Gastroesophageal sphincter (tissue), 4 donors: Measurements from ENCODE around the gene GALNT18. TPM values are rescaled to one million over a fixed set of nuclear protein-coding genes. Genes with fewer than 3 reads are reported as not detected.

Source experiments
- ATAC-seq: fragments of 150-250 bp; one replicate; pipeline ENCODE4 v1.9.1; 2016; ENCODE audit warnings: mild to moderate bottlenecking, moderate library complexity
- H3K27ac ChIP-seq, 4 donors: fragments of 200-600 bp; sonication (generic) in 3 of 4; 1 replicate in 3 of 4; 2 replicates in 1 of 4; pipeline ENCODE4 v1.5.1; 2016 to 2019
- H3K27me3 ChIP-seq: fragments of 200-600 bp; sonication (generic); one replicate; pipeline ENCODE4 v1.5.1; 2019
- H3K36me3 ChIP-seq, 2 donors: fragments of 200-600 bp; sonication (generic); one replicate each; pipeline ENCODE4 v1.5.1; 2019; ENCODE audit warnings: control low read depth in 1 of 2
- H3K4me1 ChIP-seq, 3 donors: fragments of 200-600 bp; sonication (generic); 1 replicate in 2 of 3; 2 replicates in 1 of 3; pipeline ENCODE4 v1.5.1; 2016 to 2019; ENCODE audit warnings: control low read depth in 2 of 3
- H3K4me3 ChIP-seq, 2 donors: fragments of 200-600 bp; sonication (generic); one replicate each; pipeline ENCODE4 v1.5.1; 2019; ENCODE audit warnings: mild to moderate bottlenecking in 1 of 2, moderate library complexity in 1 of 2
- H3K9me3 ChIP-seq, 3 donors: fragments of 200-600 bp; sonication (generic); one replicate each; pipeline ENCODE4 v1.5.1; 2017 to 2019; ENCODE audit warnings: control low read depth in 2 of 3
- CTCF ChIP-seq, 4 experiments: fragments of 200-600 bp in 2 of 4; fragments of 450-650 bp in 2 of 4; sonication (generic) in 1 of 4; IDR thresholded peaks; one replicate each; pipeline ENCODE4 v1.5.1; 2017 to 2019; ENCODE audit warnings: antibody characterized with exemption in 4 of 4, mild to moderate bottlenecking in 2 of 4, moderate library complexity in 2 of 4
- EP300 ChIP-seq: sonication (generic); formaldehyde crosslinking; IDR thresholded peaks from one replicate; pipeline ENCODE4 v1.6.1; 2017; ENCODE audit warnings: antibody characterized with exemption, mild to moderate bottlenecking
- POLR2A ChIP-seq, 2 donors: fragments of 450-650 bp; IDR thresholded peaks; one replicate each; pipeline ENCODE4 v1.6.1; 2017; ENCODE audit warnings: antibody characterized with exemption in 2 of 2, mild to moderate bottlenecking in 2 of 2, moderate library complexity in 1 of 2
- POLR2AphosphoS5 ChIP-seq: sonication (generic); formaldehyde crosslinking; IDR thresholded peaks from one replicate; pipeline ENCODE4 v1.6.1; 2017; ENCODE audit warnings: antibody characterized with exemption
- WGBS, 2 donors: methylation state at CpG; one replicate each; pipeline ENCODE4 v1.1.5; 2018; ENCODE audit warnings: low coverage in 1 of 2; 5-methylcytosine and 5-hydroxymethylcytosine counted together
- total RNA-seq, 4 donors: library from RNA; depleted of rRNA; stranded (reverse); fragments of >200 nt; gene quantifications; one replicate each; pipeline ENCODE4 v1.1.0, GENCODE V29; 2016

The GALNT18 gene
- total RNA-seq, 4 donors from 2014 or later = 16.0 to 65.6 (median 35.2) TPM

- Histone ChIP-seq H3K4me3 (no peak overlapping the region), H3K27ac (no peak overlapping the region), H3K36me3 (peaks cover 0 to 7% of the 10 kb centered on the region in 2 donors), H3K4me1 (peaks cover 0 to 24% (median 4%) of the 10 kb centered on the region in 3 donors), H3K27me3 (no peaks in the 10 kb centered on the region), H3K9me3 (no peaks in the 10 kb centered on the region)
- WGBS, 2 donors = 36 to 47% methylated on average over 7 of the region's 8 CpGs
- ATAC-seq = no peak
- TF ChIP-seq CTCF (IDR thresholded peaks at IDR 0.05) (no peak), POLR2AphosphoS5 (no peak), POLR2A (IDR thresholded peaks at IDR 0.05) (no peak), EP300 (no peak)
Observed at GRCh38 chr11:11263238-11264005, 358.4 kb downstream of the GALNT18 start.

- 94 to 98% methylated on average over 4 to 5 of the region's 5 CpGs for WGBS, 2 donors
- ATAC-seq = no peak
- Histone ChIP-seq H3K4me1 (peaks cover 0 to 24% (median 4%) of the 10 kb centered on the region in 3 donors), H3K27me3 (no peaks in the 10 kb centered on the region), H3K4me3 (no peak overlapping the region), H3K27ac (no peak overlapping the region), H3K9me3 (no peaks in the 10 kb centered on the region), H3K36me3 (peaks cover 0 to 3% of the 10 kb centered on the region in 2 donors)
- TF ChIP-seq EP300 (no peak), CTCF (IDR thresholded peaks at IDR 0.05) (no peak), POLR2AphosphoS5 (no peak), POLR2A (IDR thresholded peaks at IDR 0.05) (no peak)
Observed at GRCh38 chr11:11262171-11262920, 359.5 kb downstream of the GALNT18 start.

- ATAC-seq = no peak
- no peaks in the 10 kb centered on the region for H3K36me3 ChIP-seq
- H3K27me3 ChIP-seq = no peaks in the 10 kb centered on the region
- no peak overlapping the region for H3K27ac ChIP-seq
- no peaks in the 10 kb centered on the region for H3K9me3 ChIP-seq
- H3K4me3 ChIP-seq = no peak overlapping the region
- WGBS, 2 donors = 80 to 93% methylated on average over 3 of the region's 5 CpGs
- peaks cover 0 to 24% (median 4%) of the 10 kb centered on the region in 3 donors for H3K4me1 ChIP-seq
- TF ChIP-seq POLR2AphosphoS5 (no peak), EP300 (no peak), POLR2A (IDR thresholded peaks at IDR 0.05) (no peak), CTCF (IDR thresholded peaks at IDR 0.05) (no peak)
Observed at GRCh38 chr11:11261629-11262028, 360.2 kb downstream of the GALNT18 start.

- H3K4me3 ChIP-seq = no peak overlapping the region
- TF ChIP-seq POLR2AphosphoS5 = no peak
- no peak for TF ChIP-seq CTCF (IDR thresholded peaks at IDR 0.05)
- TF ChIP-seq POLR2A (IDR thresholded peaks at IDR 0.05) = no peak
- no peak for TF ChIP-seq EP300
- no peak overlapping the region for H3K27ac ChIP-seq
- no peak for ATAC-seq
- H3K27me3 ChIP-seq = no peaks in the 10 kb centered on the region
- no peaks in the 10 kb centered on the region for H3K36me3 ChIP-seq
- 31 to 72% methylated on average over 2 to 3 of the region's 4 CpGs for WGBS, 2 donors
- H3K4me1 ChIP-seq = peaks cover 0 to 18% (median 4%) of the 10 kb centered on the region in 3 donors
- H3K9me3 ChIP-seq = no peaks in the 10 kb centered on the region
Observed at GRCh38 chr11:11260903-11261302, 360.9 kb downstream of the GALNT18 start.
